NCI-H187 treated with DMSO at 0.1 percent for 48 hours (cell line): ENCODE results near the gene CXCR2.
"Not testable (repeated sequence)": the region's sequence is repeated elsewhere in the genome, so short reads cannot be mapped to it uniquely, and the experiment has no call there.

Source experiments
- DNase-seq: peaks from one replicate; lab custom pipeline; 2025; lab: John Stamatoyannopoulos, UW

Gene CXCR2

GRCh38 chr2:218130377-218130776, 4.5 kb downstream of the CXCR2 start:
- DNase-seq, result no peak

GRCh38 chr2:218130822-218131221, 5.0 kb downstream of the CXCR2 start:
- no peak for DNase-seq

- DNase-seq, result no peak
These were observed 11.7 kb downstream of the CXCR2 start for GRCh38 chr2:218137514-218137913.

GRCh38 chr2:218138047-218138446, 12.2 kb downstream of the CXCR2 start:
- no peak for DNase-seq

DNA sequence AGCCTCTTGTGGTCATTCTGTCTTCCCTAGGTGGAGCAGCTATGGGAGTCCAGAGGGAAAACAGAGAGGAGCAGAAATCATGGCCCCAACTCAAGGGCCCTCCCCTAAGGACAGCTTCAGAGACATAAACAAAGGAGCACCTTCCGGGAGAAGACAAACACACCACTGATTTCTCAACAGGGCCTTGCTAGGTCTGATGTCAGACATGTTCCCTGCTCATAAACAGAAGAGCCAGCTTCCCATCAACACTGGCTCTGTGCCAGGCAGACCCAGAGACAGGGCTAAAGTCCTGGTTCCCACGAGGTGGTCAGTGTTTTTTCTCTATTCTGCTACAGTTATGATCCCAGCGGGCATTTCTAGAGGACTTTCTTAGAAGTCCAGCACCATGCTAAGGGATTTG, 19.3 kb downstream of the CXCR2 start:
- DNase-seq, result no peak

- DNase-seq, result no peak
These were observed 20.2 kb downstream of the CXCR2 start for GRCh38 chr2:218146056-218146455.

DNA sequence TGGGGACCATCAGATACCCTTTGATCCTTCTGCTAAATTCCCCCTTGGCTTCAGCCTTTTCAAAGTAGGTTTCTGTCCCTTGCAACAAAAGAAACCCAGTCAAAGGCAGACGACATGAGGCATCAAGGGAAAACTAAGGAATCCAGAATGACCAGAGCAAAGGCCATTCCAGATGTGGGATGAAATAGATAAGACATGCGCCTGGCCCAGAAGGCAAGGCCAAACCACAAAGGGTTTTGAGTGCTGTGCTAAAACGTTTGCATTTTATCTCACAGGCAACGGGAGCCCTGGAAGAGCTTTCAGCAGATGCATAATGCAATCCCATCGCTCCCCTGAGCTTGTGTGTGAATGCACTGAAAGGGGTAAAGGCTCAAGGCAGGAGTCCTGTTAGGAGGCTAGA, 23.3 kb downstream of the CXCR2 start:
- DNase-seq, result no peak

DNA sequence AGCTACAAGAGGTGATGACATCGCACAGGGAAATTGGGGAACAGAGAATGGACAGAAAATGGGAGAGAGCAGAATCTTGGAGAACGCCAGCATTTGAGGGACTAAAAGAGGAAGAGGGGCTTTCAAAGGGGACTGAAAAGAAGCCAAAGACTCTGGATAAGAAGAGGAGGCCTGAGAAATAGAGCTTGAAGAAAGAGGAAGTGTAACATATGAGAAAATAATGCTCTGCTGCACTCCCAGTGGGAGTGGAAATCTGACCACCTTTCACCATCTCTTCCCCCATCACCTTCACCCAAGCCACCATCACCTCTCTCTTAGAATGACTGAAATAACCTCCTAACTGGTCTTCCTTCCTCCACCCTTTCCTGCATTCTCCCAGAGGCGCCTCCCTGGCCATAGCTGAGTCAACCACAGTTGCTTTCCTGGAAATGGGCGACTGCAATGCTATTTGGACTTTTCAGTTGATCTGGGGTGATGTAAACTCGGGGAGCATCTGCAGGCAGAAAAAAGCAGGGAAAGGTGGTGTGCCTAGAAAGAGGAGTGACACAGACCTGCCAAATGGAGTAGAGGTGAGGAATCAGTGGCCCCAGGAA, 24.1 kb downstream of the CXCR2 start:
- no peak for DNase-seq

DNA sequence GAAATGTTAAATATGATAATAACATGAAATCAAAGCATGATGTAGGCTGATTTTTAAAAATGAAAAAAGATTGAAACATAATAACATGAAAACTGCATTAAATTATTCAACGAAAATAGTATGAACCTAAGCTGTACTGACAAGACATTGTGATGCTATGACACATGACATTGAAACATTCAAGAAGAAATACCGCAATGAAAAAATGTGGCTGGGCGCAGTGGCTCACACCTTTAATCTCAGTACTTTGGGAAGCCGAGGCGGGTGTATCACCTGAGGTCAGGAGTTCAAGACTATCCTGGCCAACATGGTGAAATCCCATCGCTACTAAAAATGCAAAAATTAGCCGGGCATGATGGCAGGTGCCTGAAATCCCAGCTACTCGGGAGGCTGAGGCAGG, 26.3 kb downstream of the CXCR2 start:
- no peak for DNase-seq

GRCh38 chr2:218152777-218153176, 26.9 kb downstream of the CXCR2 start:
- no peak for DNase-seq

GRCh38 chr2:218155953-218156479, 30.2 kb downstream of the CXCR2 start:
- no peak for DNase-seq

- no peak for DNase-seq
These were observed 35.8 kb downstream of the CXCR2 start for GRCh38 chr2:218161644-218162043.

DNA sequence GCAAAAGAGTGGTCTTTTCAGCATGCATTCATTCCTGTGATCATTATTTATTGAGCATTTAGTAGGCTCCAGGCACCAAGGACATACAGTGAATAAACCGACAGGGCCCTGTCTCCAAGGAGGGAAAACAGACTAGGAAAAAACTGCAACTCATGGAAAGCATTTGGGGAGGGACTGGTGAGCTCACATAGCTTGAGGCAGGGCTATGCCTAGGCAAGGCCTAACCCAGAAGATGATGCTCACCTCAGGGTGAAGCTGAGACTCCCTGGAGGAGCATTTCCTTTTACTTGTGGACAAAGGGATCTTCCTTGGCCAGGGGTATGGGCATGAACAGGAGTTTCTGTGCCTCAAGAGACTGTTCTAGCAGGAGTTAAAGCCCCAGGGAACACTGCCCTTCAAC, 37.0 kb downstream of the CXCR2 start:
- DNase-seq, result no peak

DNA sequence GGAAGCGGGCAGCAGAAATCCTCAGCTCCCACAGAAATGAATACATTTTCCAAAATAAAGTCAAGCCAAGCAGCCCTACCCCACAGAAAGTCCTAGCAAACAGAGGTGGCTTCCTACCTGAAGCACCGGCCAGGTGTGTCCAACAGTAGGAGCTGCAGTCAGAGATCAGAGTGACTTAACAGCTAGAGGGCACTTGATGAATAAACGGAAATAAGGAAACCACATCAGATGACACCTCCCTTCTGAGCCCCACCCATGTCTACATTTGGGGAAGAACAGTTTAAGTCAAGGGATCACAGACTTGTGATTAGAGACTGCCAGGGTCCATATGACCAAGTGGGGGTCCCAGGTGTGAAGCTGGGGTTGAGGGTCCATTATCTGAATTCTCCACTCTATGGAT, 41.0 kb downstream of the CXCR2 start, which contains the start of gene CXCR1:
Gene CXCR1, minus strand, starts transcription at position 172 of the 400 bp plus-strand sequence. CDS start 1,751 bp downstream, outside the sequence.
- no peak for DNase-seq

GRCh38 chr2:218168016-218168415, 42.2 kb downstream of the CXCR2 start:
- DNase-seq, result no peak

DNA sequence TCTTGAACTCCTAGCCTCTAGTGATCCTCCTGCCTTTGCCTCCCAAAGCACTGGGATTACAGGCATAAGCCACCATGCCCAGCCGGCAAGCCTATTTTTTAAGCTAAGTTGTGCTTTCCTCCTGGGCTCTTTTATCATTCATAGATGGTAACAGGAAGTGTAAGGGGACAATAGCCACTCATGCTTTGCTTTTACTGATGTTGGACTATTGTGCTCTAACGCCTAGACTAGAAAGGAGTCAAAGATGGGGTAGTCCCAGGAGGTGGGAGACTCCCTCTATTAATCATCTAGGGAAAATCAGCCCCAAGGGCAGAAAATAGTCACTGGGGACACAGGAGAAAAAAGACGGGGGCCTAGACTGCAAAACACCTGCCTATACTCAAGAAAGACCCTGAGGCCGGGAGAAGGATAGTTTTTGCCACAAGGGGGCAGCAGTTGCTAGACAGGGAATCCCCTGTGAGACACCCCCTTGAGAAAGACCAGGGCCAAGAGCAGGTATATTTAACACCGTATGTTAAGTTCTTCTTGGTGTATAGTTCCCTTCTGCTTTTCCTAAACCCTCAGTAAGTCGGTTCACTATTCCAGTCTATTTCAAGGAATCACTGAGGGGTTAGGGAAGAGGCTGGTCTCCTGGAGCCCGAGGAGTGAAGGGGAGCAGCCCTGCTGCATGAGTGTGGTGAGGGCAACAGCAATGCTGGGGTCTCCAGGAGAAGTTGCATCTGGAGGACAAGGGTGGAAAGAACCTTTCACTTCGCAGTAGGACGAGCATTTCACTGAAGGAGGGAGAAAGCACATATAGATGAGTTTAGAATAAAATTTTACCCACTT, 43.0 kb downstream of the CXCR2 start:
- DNase-seq, result no peak

GRCh38 chr2:218169757-218170546, 44.1 kb downstream of the CXCR2 start:
- DNase-seq, result no peak

GRCh38 chr2:218171744-218172143, 45.9 kb downstream of the CXCR2 start:
- DNase-seq, result not testable (repeated sequence)

DNA sequence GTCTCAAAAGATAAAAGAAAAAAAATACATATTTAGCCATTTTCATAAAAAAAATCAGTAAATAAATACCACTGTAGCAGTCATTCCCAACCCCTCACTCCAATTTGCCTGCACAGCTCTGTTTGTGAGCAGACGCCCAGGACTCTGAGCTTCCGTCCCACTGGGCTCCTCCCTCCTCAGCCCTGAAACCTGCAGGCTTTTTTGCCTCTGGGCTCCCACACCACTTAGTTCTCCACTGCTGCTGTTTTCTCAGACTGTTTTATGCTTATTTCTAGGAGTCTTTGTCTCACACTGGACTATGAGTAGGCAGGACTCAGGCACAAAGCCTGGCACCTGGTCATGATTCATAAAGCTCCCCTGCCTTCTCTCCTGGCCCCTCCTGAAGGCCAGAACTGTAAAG, 47.0 kb downstream of the CXCR2 start:
- no peak for DNase-seq

DNA sequence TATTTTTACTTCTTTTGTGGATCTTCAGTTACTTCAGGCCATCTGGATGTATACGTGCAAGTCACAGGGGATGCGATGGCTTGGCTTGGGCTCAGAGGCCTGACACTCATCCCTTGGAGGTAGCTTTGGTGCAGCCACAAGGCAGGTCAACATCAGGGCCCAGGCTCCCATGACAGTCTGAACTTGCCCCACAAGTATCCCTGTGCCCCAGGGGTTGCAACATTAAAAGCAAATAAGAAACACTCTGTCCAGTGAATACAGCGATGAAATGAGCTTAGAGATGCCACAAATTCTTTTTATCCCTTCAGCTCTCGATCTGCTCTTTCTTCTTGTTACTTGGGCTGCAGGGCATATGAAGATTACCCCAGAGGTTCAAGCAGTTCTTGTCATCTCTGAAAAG, 54.0 kb downstream of the CXCR2 start:
- DNase-seq, result no peak

DNA sequence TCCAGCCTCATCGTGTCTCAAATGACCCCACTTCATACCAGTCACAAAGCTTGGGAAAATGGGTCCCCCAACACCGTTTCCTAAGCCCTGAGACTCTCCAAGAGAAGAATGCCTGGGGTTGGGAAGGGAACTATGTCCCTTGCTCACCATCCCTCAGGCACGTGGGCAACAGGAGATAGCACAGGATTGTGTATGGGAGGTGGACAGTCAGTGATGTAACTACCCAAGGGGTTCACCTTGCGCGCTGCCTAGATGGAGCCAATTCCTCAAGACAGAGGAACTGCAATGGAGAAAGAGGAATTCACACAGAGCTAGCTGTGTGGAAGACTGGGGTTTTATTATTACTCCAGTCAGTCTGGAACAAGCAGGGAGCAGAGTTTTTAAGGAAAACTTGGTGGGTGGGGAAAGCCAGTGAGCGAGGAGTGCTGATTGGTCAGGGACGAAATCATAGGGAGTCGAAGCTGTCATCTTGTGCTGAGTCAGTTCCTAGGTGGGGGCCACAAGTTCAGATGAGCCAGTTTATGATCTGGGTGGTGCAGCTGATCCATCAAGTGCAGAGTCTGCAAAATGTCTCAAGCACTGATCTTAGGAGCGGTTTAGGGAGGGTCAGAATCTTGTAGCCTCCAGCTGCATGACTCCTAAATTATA, 54.8 kb downstream of the CXCR2 start:
- DNase-seq, result no peak

GRCh38 chr2:218184331-218184730, 58.5 kb downstream of the CXCR2 start:
- no peak for DNase-seq
